GM19372 (cell line): ENCODE results near the gene TLN1.

Experiments used
- ATAC-seq: cut with Tn5 transposase; IDR thresholded peaks from one replicate; pipeline ENCODE4 v1.9.1; 2021; ENCODE audit warnings: mild to moderate bottlenecking, low read depth, moderate library complexity; ENCODE audit not compliant: unreplicated experiment

Gene TLN1

DNA sequence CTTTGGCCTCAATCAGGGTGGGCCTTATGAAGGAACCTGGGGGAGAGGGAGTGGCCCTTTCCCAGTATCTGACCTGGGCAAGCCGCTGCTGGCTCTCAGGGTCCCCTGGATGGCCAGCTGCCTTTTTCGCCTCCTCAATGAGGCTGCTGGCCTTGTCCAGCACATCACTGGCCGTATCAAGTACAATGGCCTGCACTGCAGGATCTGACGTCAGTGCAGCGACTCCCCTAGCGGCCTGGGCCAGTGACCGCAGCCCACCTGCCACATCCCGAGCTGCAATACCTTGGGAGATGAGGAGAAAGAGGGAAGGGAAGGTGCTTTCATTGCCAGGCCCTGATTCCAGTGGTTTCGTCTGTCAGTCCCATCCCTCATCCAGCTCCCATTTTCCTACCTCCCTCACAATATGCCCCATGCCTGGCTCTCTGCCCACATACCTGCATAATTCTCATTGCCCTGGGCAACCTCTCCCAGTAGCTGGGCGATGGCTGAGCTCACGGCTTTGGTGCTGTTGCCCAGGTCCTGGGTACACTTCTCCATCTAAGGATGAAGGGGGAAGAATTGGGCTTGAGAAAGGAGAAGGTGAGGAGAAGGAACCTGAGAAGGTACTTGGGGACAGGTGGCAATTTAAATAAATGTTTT, 19.1 kb downstream of the TLN1 start:
- no peak for ATAC-seq

DNA sequence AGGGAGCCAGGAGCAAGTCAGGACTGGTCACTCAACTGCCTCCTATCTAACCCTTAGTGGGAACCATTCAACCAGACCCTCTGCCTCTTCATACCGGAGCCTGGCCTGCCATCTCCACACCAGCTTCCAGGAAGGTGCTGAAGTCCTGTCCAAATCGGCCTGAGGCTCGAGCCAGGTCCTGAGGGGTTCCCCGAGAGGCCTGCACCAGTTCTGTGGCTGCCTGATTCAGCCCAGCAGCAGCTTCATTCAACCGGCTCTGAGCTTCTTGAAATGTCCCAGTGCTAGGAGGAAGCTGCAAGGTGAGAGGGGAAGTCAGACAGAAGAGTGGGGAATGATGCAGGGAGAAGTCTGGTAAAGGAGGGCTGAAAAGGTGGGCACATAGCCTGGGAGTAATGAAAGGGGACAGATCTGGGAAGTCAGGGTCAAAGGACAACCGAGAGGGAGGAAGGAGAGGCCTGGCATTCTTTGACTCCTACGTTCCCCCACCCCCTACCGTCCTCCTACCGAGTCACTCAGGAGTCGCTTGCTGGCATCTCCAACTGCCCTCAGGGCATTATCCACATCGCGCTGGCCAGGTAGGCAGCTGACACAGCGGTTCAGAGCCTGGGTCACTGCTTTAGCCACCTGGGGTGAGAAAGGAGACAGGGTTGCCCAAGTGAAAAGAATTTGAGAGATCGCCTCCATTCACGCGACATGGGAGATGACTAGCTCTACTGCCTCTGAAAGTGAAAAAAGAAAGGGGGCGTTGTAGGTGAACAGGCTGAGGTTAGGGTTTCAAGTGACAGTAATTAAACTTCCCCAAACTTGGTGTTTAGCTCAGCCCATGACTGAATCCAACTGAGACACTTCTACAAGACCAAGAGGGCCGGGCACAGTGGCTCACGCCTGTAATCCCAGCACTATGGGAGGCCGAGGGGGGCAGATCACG, 20.2 kb downstream of the TLN1 start:
- ATAC-seq = no peak

DNA sequence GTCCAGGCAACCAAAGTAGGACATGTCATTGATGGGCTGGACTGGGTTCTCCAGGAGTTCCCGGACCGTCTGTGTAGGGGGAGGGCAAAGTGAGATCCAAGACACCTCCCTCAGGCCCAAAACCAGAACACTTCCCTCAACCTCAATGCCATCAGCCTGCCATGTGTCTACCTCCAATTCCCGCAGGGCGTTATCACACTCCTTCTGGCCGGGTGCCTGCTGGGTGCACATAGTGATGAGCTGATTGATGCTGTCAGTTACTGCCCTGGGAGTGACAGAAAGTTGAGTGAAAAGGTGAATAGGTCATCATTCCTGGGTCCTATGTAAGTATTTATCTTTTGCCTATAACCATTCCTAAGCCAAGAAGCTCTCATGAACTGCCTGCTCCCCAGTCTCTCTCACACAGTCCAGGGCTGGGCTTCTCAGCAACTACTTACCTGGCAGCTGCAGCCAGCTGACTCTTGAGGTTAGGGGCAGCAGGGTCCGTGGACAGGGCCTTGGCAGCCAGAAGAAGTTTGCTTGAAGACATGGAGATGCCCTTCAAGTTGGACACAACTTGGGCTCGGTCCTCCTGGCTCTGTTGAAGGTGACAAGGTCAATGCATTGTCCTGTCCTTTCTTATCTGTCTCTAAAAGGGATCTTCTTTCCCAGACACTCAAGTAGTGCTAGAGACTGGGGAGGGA, 21.0 kb downstream of the TLN1 start:
- no peak for ATAC-seq

DNA sequence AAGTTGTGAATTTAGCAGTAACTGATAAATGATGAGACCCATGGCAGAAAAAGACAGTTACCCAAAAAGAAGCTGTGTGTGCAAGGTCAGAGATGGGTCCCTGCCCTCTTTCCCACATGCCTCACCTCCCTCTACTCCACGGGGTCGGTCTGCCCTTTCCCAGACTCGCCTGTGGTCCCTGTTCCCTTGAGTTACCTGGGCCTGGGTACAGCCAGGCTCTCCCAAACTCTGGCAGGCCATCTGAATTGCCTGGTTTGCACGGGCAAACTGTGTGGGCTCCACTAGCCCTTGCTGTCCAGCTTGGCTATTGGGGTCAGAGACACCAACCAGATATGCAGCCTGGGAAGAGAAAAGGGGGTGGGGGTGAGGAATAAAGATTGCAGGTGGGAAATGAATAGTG, 23.8 kb downstream of the TLN1 start:
- ATAC-seq = no peak

- ATAC-seq = no peak
Observed at GRCh38 chr9:35706951-35707350, 25.0 kb downstream of the TLN1 start.

- ATAC-seq = no peak
Observed at GRCh38 chr9:35705836-35706430, 26.1 kb downstream of the TLN1 start.

GRCh38 chr9:35705372-35705771, 26.6 kb downstream of the TLN1 start:
- no peak for ATAC-seq

DNA sequence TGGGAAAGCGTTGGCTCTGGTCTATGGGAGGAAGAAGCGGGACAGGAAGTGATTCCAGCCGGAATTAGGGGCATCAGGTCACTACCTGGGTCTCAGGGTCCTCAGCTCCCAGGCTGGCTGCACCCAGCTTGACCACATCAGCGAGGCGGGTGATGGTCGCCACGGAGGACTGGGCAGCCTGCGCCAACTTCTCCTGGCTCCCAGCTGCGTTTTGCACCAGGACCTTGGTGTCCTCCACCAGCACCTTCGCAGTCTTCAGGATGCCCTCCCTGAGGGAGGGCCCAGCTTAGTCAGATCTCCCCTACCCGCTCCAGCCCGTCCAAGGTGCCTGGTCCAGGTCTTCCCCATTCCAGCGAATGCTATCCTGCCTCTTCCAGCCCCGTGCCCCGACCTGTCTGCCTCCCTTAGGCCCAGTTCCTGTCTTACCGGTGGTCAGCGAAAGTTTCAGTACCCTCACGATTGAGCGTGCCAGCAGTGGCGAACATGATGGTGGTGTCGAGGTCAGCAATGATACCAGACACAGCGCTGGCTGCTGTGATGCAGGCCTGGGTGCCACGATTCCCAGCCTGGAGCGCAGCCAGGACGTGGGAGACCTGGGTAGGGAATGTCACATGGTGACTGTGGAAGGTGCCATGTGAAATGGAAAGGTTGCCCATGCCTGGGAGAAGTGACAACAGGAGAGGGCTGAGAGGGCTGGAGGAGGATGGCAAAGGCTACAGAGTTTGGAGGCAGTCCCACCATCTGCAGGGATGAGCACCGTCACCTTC, 27.9 kb downstream of the TLN1 start:
- no peak for ATAC-seq

DNA sequence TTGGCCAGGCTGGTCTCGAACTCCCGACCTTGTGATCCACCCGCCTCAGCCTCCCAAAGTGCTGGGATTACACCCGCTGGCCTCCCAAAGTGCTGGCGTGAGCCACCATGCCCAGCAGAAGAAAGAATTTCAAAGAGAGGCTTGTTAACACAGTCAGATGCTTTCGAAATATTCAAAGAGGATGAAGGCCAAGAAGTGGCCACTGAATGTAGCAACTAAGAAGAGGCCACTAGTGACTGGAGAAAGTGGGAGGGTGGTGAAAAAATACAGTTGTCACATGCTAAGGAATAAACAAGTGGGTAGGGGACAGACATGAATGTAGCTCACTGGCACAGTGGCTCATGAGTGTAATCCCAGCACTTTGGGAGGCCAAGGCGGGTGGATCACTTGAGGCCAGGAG, 29.3 kb downstream of the TLN1 start:
- no peak for ATAC-seq

- no peak for ATAC-seq
Observed at GRCh38 chr9:35700942-35701341, 31.1 kb downstream of the TLN1 start.

DNA sequence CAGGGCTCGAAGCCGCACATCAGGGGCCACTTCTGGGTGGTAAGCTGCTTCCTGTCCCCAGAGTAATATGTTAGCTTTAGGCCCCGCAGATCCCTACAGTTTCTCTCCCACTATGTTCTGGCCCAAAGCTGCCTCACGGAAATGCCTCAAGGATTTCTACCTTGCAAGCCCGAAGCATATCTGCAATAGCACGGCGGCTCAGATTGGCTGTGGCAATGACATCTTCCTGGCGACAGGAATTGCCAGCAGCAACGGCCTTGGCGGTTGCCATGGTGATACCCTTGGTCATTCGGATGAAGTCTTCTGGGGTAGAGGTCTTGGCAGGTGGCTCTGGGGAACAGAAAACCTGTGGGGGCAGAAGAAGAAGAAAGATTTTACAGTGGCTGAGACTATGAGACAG, 32.0 kb downstream of the TLN1 start:
- ATAC-seq = no peak

DNA sequence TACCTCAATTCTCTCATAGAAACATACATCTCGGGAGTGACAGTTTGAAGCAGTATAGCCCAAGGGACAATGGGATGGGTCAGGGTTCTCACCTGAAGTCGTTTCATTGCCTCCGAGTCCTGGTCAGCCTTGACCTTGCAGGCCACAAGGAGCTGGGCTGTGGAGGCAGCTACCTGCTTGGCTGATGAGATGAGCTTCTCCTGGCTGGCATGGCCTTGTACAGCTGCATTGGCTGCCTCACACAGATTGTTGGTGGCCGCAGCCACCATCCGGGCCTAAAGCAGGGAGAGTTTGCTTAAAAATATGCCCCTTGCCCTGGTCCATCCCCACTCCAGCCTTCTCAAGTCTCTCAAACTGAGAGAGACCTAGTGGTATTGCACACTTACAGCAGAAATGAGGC, 33.8 kb downstream of the TLN1 start:
- no peak for ATAC-seq

- no peak for ATAC-seq
Observed at GRCh38 chr9:35697486-35697885, 34.5 kb downstream of the TLN1 start.

DNA sequence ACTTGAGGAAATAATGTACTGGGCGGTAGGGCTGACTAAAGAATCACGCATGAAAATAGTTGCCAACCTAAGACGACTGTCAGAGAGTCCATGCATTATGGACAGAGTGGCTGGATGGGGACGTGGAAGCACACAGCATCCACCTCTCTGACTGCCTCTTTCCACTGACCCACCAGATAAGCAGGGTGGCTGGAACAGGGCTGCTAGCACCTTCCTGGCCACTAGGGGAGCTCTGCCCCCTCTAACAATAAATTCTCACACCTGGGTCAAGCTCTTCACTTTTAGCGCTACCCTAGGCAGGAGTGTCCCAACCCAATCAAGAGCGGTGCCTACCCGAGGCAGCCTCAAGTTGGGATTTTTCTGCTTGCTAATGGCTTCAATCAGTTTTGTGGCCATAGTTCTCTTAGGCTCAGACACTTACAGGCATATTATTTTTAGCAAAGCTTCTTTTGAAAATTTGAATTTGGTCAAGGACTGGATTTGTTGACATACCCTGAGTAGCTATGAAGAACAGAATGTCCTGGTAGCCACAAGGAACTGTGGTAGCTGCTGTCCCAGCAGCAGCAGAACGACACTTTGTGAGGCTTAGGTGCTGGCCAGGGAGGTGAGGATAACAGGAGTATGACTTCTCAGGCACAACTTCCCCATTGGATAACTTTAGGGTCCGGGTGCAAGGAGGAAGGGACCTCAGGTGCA, 35.3 kb downstream of the TLN1 start:
- no peak for ATAC-seq

DNA sequence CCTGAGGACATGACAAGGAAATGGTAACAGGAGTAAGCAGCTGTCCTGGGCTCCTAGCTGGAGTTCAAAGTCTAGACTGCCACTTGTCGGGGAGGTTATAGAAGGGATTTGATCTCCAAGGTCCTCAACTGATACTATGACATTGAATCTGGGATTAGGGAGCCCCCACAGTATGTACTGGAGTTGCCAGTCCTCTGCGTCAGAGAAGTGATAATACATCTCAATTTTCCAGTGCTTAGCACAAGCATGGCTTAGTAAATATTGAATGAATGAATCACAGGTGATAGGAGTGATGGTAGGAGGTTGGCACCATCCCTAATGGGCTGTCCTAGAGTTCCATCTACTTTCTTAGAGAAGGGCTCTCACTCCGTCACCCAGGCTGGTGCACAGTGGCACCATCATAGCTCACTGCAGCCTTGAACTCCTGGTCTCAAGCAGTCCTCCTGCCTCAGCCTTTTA, 36.0 kb downstream of the TLN1 start:
- ATAC-seq = no peak

GRCh38 chr9:35691757-35692301, 40.2 kb downstream of the TLN1 start:
- ATAC-seq = no peak

DNA sequence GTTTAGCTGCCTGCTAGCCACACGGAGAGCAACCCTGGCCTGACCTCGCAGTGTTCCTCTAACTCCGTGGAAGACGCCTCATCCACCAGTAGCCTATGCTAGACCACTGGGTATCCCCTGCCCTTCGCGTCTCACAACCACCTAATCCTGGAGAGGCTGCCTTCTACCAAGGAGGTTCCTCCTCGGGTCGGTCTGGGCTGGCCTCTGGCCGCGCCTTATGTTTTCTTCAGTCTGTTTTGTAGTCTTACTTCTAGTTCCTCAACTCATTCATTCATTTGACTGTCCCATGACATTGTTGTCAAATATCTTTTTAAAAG, 40.7 kb downstream of the TLN1 start:
- ATAC-seq = no peak

GRCh38 chr9:35690614-35691333, 41.2 kb downstream of the TLN1 start:
- ATAC-seq = no peak

DNA sequence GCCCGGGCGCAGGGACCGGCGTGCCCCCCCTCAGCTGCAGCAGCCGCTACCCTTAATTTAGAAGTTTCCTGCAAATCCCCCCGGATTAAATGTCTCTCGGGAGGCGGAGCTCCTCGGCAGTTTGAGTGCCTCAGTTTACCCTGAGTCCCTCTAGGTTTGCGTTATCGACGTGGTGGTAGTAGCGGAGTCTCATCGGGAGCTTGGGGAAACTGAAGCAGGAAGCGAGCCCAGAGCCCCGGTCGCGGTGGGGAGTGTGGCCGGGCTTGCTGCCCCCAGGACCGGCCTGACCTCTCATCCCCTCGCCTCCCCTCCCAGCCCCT, 41.7 kb downstream of the TLN1 start:
- ATAC-seq = no peak
